Mucosa of stomach (tissue), 1 donor: ENCODE measurements around the gene SFTPD.

Source experiments
- H3K27me3 ChIP-seq: one replicate; pipeline ENCODE4 v1.7.0; 2013; ENCODE audit warnings: mild to moderate bottlenecking, low read length; ENCODE audit not compliant: control insufficient read depth, insufficient read depth
- H3K36me3 ChIP-seq: one replicate; pipeline ENCODE4 v1.7.0; 2013; ENCODE audit warnings: low read length; ENCODE audit not compliant: control insufficient read depth, insufficient read depth
- H3K4me1 ChIP-seq: one replicate; pipeline ENCODE4 v1.7.0; 2013; ENCODE audit warnings: mild to moderate bottlenecking, low read length; ENCODE audit not compliant: control insufficient read depth, insufficient read depth
- H3K4me3 ChIP-seq: one replicate; pipeline ENCODE4 v1.7.0; 2013; ENCODE audit warnings: low read length
- H3K9ac ChIP-seq: one replicate; pipeline ENCODE4 v1.7.0; 2013; ENCODE audit warnings: mild to moderate bottlenecking, low read length, moderate library complexity
- H3K9me3 ChIP-seq: one replicate; pipeline ENCODE4 v1.7.0; 2013; ENCODE audit warnings: mild to moderate bottlenecking, low read length, moderate library complexity; ENCODE audit not compliant: control insufficient read depth
- donor health status: Pancreatic carcinoma.

SFTPD gene

DNA sequence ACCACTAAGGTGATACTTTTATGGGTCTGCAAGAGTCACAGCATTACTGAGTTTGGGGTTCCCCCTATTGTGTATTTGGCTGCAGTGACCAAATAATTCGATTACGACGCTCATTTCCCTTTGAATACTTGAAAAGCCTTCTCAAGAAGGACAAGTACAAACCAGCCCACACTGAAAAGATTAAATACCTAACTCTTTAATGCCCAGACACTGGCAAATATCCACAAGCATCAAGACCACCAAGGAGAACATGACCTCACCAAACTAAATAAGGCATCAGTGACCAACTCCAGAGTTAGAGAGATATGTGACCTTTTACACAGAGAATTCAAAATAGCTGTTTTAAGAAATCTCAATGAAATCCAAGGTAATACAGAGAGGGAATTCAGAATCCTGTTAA is 31.8 kb upstream of the SFTPD start:
- Histone ChIP-seq H3K9me3 (no peaks in the 10 kb centered on the region), H3K36me3 (no peaks in the 10 kb centered on the region), H3K4me1 (peaks cover 18% of the 10 kb centered on the region), H3K27me3 (peaks cover 13% of the 10 kb centered on the region), H3K9ac (no peak overlapping the region), H3K4me3 (no peak overlapping the region)

DNA sequence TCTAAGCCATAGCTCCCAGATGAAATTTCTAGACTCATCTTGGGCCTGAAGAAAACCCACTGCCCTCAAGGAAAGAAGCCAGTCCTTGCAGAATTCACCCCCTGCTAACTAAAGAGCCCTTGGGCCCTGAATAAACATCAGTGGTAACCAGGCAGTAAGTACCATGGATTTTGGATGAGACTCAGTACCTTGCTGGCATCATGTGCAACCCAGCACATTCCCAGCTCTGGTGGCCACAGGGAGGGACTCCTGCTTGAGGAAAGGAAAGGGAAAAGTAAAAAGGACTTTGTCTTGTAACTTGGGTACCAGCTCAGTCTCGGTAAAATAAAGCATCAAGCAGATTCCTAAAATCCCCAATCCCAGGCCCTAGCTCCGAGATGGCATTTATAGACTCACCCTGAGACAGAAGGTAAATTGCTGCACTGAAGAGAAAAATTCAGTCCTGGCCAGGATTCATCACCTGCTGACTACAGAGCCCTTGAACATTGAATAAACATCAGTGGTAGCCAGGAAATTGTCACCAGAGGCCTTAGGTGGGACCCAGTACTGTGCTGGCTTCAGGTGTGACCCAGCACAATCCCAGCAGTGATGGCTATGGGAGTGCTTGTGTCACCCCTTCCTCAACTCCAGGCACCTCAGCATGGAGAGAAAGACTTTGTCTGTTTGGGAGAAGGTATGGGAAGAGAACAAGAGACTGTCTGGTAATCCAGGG is 31.2 kb upstream of the SFTPD start:
- Histone ChIP-seq H3K36me3 (no peaks in the 10 kb centered on the region), H3K4me1 (peaks cover 18% of the 10 kb centered on the region), H3K27me3 (peaks cover 13% of the 10 kb centered on the region), H3K4me3 (no peak overlapping the region), H3K9ac (no peak overlapping the region), H3K9me3 (no peaks in the 10 kb centered on the region)

- no peaks in the 10 kb centered on the region for H3K36me3 ChIP-seq
- no peaks in the 10 kb centered on the region for H3K9me3 ChIP-seq
- no peak overlapping the region for H3K4me3 ChIP-seq
- H3K4me1 ChIP-seq, result peaks cover 12% of the 10 kb centered on the region
- H3K9ac ChIP-seq, result no peak overlapping the region
- H3K27me3 ChIP-seq, result peaks cover 13% of the 10 kb centered on the region
These were observed 30.5 kb upstream of the SFTPD start for GRCh38 chr10:79979310-79979975.

DNA sequence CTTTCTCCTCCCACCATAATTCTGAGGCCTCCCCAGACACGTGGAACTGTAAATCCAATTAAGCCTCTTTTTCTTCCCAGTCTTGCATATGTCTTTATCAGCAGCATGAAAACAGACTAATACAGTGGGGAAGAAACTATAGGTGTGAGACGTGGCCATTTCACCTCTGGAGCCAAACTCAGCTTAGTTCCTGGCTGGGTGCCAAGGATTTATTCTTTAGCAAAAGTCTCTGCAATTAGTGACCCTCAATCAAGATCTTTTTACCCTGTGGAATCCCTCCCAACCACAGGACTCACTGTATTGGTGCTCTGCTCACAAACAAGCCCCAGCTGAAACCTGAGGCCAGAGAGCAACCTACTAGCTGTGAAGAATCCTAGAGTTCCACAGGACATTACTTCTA is 28.1 kb upstream of the SFTPD start:
- H3K9me3 ChIP-seq, result no peaks in the 10 kb centered on the region
- H3K9ac ChIP-seq, result no peak overlapping the region
- H3K36me3 ChIP-seq, result no peaks in the 10 kb centered on the region
- H3K4me1 ChIP-seq, result peaks cover under 1% of the 10 kb centered on the region
- no peak overlapping the region for H3K4me3 ChIP-seq
- H3K27me3 ChIP-seq, result no peaks in the 10 kb centered on the region

DNA sequence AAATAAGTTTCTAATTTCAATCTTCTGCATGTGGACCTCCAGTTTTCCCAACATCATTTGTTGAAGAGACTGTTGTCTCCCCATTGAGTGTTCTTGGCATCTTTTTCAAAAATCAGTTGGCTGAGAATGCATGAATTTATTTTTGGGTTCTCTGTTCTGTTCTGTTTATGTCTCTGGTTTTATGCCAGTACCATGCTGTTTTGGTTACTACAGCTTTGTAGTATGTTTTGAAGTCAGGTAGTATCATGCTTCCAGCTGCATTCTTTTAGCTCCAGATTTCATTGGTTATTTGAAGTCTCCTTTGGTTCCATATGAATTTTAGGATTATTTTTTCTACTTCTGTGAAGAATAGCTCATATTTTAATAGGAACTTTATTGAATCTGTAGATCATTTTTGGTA is 21.2 kb upstream of the SFTPD start:
- H3K36me3 ChIP-seq, result no peaks in the 10 kb centered on the region
- no peaks in the 10 kb centered on the region for H3K9me3 ChIP-seq
- no peak overlapping the region for H3K4me3 ChIP-seq
- H3K4me1 ChIP-seq, result no peaks in the 10 kb centered on the region
- no peaks in the 10 kb centered on the region for H3K27me3 ChIP-seq
- H3K9ac ChIP-seq, result no peak overlapping the region

GRCh38 chr10:79947787-79948424 is 999 bp downstream of the SFTPD start:
- no peak overlapping the region for H3K9ac ChIP-seq
- no peaks in the 10 kb centered on the region for H3K36me3 ChIP-seq
- H3K4me1 ChIP-seq, result no peaks in the 10 kb centered on the region
- no peaks in the 10 kb centered on the region for H3K9me3 ChIP-seq
- H3K4me3 ChIP-seq, result no peak overlapping the region
- peaks cover 10% of the 10 kb centered on the region for H3K27me3 ChIP-seq

DNA sequence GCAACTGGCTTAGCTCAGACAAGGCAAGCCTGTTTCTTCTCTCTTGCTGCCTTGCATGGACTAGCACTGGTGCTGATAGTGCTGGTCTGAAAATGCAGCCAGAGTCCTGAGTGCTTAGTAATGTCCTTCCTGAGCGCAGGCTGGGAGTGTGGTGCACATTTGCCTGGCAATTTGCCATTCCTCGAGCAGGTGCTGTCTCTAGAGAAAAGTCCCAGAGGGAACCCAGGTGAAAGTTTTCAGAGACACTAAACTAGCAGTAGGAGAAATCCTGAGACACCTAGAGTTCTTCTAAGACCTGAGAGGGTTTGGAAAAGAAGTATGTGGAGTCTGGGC is 1.9 kb downstream of the SFTPD start:
- H3K9me3 ChIP-seq, result no peaks in the 10 kb centered on the region
- H3K36me3 ChIP-seq, result no peaks in the 10 kb centered on the region
- no peak overlapping the region for H3K4me3 ChIP-seq
- H3K27me3 ChIP-seq, result peaks cover 10% of the 10 kb centered on the region
- H3K9ac ChIP-seq, result no peak overlapping the region
- H3K4me1 ChIP-seq, result no peaks in the 10 kb centered on the region

GRCh38 chr10:79946271-79947082 is 2.4 kb downstream of the SFTPD start:
- peaks cover 10% of the 10 kb centered on the region for H3K27me3 ChIP-seq
- no peak overlapping the region for H3K4me3 ChIP-seq
- H3K36me3 ChIP-seq, result no peaks in the 10 kb centered on the region
- no peaks in the 10 kb centered on the region for H3K4me1 ChIP-seq
- no peak overlapping the region for H3K9ac ChIP-seq
- no peaks in the 10 kb centered on the region for H3K9me3 ChIP-seq

GRCh38 chr10:79944428-79945395 is 4.2 kb downstream of the SFTPD start:
- Histone ChIP-seq H3K9ac (no peak overlapping the region), H3K27me3 (peaks cover 10% of the 10 kb centered on the region), H3K4me3 (no peak overlapping the region), H3K4me1 (no peaks in the 10 kb centered on the region), H3K36me3 (no peaks in the 10 kb centered on the region), H3K9me3 (no peaks in the 10 kb centered on the region)

DNA sequence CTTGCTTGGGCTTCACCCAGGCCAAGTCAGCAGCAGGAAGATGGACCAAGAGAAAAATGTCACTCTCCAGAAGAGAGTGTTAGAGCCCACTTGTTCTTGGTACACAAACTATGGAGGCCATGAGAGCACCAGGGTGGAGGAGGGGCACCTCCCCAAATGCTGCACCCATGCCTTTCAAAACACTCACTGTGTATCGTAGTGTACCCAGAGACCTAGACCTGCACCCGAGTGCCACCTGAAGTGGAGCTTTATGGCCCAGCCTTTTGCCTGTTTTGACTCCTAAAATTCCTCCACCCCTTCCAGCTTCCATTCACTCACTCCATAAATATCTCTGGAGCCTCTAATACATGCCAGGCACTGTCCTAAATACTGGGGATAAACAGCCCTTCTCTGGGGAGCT is 5.0 kb downstream of the SFTPD start:
- H3K27me3 ChIP-seq, result peaks cover 10% of the 10 kb centered on the region
- no peak overlapping the region for H3K4me3 ChIP-seq
- no peaks in the 10 kb centered on the region for H3K9me3 ChIP-seq
- no peak overlapping the region for H3K9ac ChIP-seq
- no peaks in the 10 kb centered on the region for H3K36me3 ChIP-seq
- H3K4me1 ChIP-seq, result no peaks in the 10 kb centered on the region
